Vagina (tissue), 2 donors: ENCODE data around the gene MACROD2.

Experiments
- POLR2A ChIP-seq, 2 donors: fragments of 450-650 bp; IDR thresholded peaks; one replicate each; pipeline ENCODE4 v1.6.1; 2017; ENCODE audit warnings: antibody characterized with exemption in 2 of 2, mild to moderate bottlenecking in 2 of 2, moderate library complexity in 2 of 2
- POLR2AphosphoS5 ChIP-seq, 2 donors: sonication (generic); formaldehyde crosslinking; IDR thresholded peaks; one replicate each; pipeline ENCODE4 v1.9.0; 2017; ENCODE audit warnings: antibody characterized with exemption in 2 of 2, mild to moderate bottlenecking in 2 of 2, low read depth in 1 of 2; ENCODE audit not compliant: insufficient read depth in 1 of 2
- TF ChIP-seq, protein P1 (sequence below), 3 experiments: fragments of 450-650 bp in 2 of 3; fragments of 200-600 bp in 1 of 3; sonication (generic) in 1 of 3; IDR thresholded peaks; one replicate each; pipeline ENCODE4 v1.5.1; 2017 to 2019; ENCODE audit warnings: antibody characterized with exemption in 3 of 3, mild to moderate bottlenecking in 2 of 3, moderate library complexity in 2 of 3

DNA sequence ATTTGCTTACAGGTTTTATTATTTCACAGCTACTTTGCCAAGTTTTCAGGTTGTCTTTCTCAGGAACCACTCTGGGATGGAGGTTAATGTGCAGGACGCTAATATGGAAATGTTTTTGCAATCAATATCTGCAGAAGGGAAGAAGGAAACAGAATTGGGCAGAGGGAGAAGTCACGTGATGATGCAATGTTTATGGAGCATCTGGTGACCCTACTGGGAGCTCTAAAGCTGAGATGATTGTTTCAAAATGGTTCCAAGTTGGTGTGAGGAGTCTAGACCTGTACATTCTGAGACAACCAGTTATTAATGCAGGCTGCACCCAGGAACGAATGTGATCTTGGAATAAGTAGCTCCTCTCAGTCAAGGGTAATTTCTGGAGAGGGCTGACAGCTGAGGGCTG is 1247.5 kb downstream of the MACROD2 start:
- TF ChIP-seq, protein P1, sequence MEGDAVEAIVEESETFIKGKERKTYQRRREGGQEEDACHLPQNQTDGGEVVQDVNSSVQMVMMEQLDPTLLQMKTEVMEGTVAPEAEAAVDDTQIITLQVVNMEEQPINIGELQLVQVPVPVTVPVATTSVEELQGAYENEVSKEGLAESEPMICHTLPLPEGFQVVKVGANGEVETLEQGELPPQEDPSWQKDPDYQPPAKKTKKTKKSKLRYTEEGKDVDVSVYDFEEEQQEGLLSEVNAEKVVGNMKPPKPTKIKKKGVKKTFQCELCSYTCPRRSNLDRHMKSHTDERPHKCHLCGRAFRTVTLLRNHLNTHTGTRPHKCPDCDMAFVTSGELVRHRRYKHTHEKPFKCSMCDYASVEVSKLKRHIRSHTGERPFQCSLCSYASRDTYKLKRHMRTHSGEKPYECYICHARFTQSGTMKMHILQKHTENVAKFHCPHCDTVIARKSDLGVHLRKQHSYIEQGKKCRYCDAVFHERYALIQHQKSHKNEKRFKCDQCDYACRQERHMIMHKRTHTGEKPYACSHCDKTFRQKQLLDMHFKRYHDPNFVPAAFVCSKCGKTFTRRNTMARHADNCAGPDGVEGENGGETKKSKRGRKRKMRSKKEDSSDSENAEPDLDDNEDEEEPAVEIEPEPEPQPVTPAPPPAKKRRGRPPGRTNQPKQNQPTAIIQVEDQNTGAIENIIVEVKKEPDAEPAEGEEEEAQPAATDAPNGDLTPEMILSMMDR (IDR thresholded peaks at IDR 0.05), result no peak
- TF ChIP-seq POLR2A (IDR thresholded peaks at IDR 0.05), result no peak
- no peak for TF ChIP-seq POLR2AphosphoS5 (IDR thresholded peaks at IDR 0.05; ENCODE audit: insufficient read depth in 1 of 2, low read depth in 1 of 2)
